Keratinocyte (primary cell): Measurements from ENCODE around the gene AKT1.

ENCODE experiments used
- CTCF ChIP-seq, 3 experiments: IDR thresholded peaks in 1 of 3; conservative IDR thresholded peaks in 1 of 3; optimal IDR thresholded peaks in 1 of 3; 2 replicates in 2 of 3; 3 replicates in 1 of 3; pipeline versions ENCODE3 to v1.5.1; 2011; ENCODE audit warnings: low read length in 3 of 3, mild to moderate bottlenecking in 3 of 3, moderate library complexity in 2 of 3, control low read depth in 1 of 3, inconsistent platforms in 1 of 3; ENCODE audit not compliant: insufficient read depth in 2 of 3; ENCODE audit errors: extremely low read depth in 1 of 3
- EZH2 ChIP-seq: IDR thresholded peaks from one replicate; pipeline ENCODE4 v1.6.1; 2012; ENCODE audit warnings: inconsistent platforms, mild to moderate bottlenecking, low read length, moderate library complexity

GRCh38 chr14:104774453-104775072 lies 21.0 kb downstream of the AKT1 start:
- TF ChIP-seq CTCF (optimal IDR thresholded peaks at IDR 0.05 in 1 of 3, IDR thresholded peaks at IDR 0.05 in 1 of 3, conservative IDR thresholded peaks at IDR 0.05 in 1 of 3; ENCODE audit: extremely low read depth in 1 of 3, insufficient read depth in 2 of 3, low read length in 3 of 3): no peak
- no peak for TF ChIP-seq EZH2
